Activated T-helper 1 cell treated with anti-CD3 and anti-CD28 coated beads, Interleukin-12 subunit alpha, Interleukin-12 subunit beta, Interleukin-2, Interleukin-4 antibody, amounts not matched to agents 30 ng/mL and 10 ng/mL and 1 ng/mL, durations not matched to agents 14 hours and 24 hours and 36 hours (primary cell): ENCODE results near the gene HLCS. TPM values are rescaled to one million over a fixed set of nuclear protein-coding genes. Genes with fewer than 3 reads are reported as not detected.

Source experiments
- DNase-seq: peaks from one replicate; pipeline ENCODE4 v3.0.0; 2021; ENCODE audit warnings: low spot score
- H3K27ac Mint-ChIP-seq: one replicate; pipeline ENCODE4 v1.8.0; 2021; ENCODE audit warnings: mild to moderate bottlenecking, mixed read lengths
- H3K27me3 Mint-ChIP-seq: one replicate; pipeline ENCODE4 v1.8.0; 2022; ENCODE audit warnings: mild to moderate bottlenecking, moderate library complexity, mixed read lengths; ENCODE audit not compliant: insufficient read depth
- H3K36me3 Mint-ChIP-seq: one replicate; pipeline ENCODE4 v1.8.0; 2021; ENCODE audit warnings: low read depth, mixed read lengths
- H3K4me1 Mint-ChIP-seq: one replicate; pipeline ENCODE4 v1.8.0; 2021; ENCODE audit warnings: low read depth, mixed read lengths
- H3K4me3 Mint-ChIP-seq: one replicate; pipeline ENCODE4 v1.8.0; 2021; ENCODE audit warnings: mild to moderate bottlenecking, moderate library complexity, mixed read lengths
- H3K9me3 Mint-ChIP-seq: one replicate; pipeline ENCODE4 v1.8.0; 2021; ENCODE audit warnings: mixed read lengths
- intact Hi-C: fragments of 100-400 bp; cut with micrococcal nuclease; formaldehyde crosslinking; loops from one replicate; pipeline ENCODE4 v1.15.1; 2024
- total RNA-seq: library from RNA; stranded (reverse); gene quantifications from 2 replicates; pipeline ENCODE4 v1.2.3, GENCODE V29; 2022

The HLCS gene
- total RNA-seq, 1 donor from 2014 or later, result 15.8 TPM

GRCh38 chr21:36850372-36850771 is 116.1 kb downstream of the HLCS start:
- Mint-ChIP-seq H3K4me3 (no peak overlapping the region), H3K36me3 (no peaks in the 10 kb centered on the region), H3K9me3 (no peaks in the 10 kb centered on the region), H3K27ac (no peak overlapping the region), H3K4me1 (peaks cover 9% of the 10 kb centered on the region), H3K27me3 (no peaks in the 10 kb centered on the region)
- DNase-seq, result no peak
- intact Hi-C loops, result no loop called here

- Mint-ChIP-seq H3K9me3 (no peaks in the 10 kb centered on the region), H3K4me3 (no peak overlapping the region), H3K4me1 (peaks cover 9% of the 10 kb centered on the region), H3K27ac (no peak overlapping the region), H3K36me3 (no peaks in the 10 kb centered on the region), H3K27me3 (no peaks in the 10 kb centered on the region)
- DNase-seq, result no peak
- intact Hi-C loops, result no loop called here
Measured at GRCh38 chr21:36849461-36850105, 116.9 kb downstream of the HLCS start.

GRCh38 chr21:36848730-36849274 is 117.7 kb downstream of the HLCS start:
- no peak for DNase-seq
- Mint-ChIP-seq H3K27me3 (no peaks in the 10 kb centered on the region), H3K27ac (no peak overlapping the region), H3K4me1 (peaks cover 9% of the 10 kb centered on the region), H3K36me3 (no peaks in the 10 kb centered on the region), H3K9me3 (no peaks in the 10 kb centered on the region), H3K4me3 (no peak overlapping the region)
- intact Hi-C loops, result no loop called here

- Mint-ChIP-seq H3K27ac (no peak overlapping the region), H3K36me3 (no peaks in the 10 kb centered on the region), H3K9me3 (no peaks in the 10 kb centered on the region), H3K4me3 (no peak overlapping the region), H3K27me3 (no peaks in the 10 kb centered on the region), H3K4me1 (no peaks in the 10 kb centered on the region)
- intact Hi-C loops, result no loop called here
- no peak for DNase-seq
Measured at GRCh38 chr21:36847189-36847588, 119.3 kb downstream of the HLCS start.

- H3K9me3 Mint-ChIP-seq, result no peaks in the 10 kb centered on the region
- H3K27me3 Mint-ChIP-seq, result no peaks in the 10 kb centered on the region
- DNase-seq, result no peak
- intact Hi-C loops, result no loop called here
- no peaks in the 10 kb centered on the region for H3K4me1 Mint-ChIP-seq
- H3K36me3 Mint-ChIP-seq, result no peaks in the 10 kb centered on the region
- H3K27ac Mint-ChIP-seq, result no peak overlapping the region
- no peak overlapping the region for H3K4me3 Mint-ChIP-seq
Measured at GRCh38 chr21:36846631-36847030, 119.8 kb downstream of the HLCS start.

GRCh38 chr21:36845790-36846189 is 120.7 kb downstream of the HLCS start:
- Mint-ChIP-seq H3K9me3 (no peaks in the 10 kb centered on the region), H3K27me3 (no peaks in the 10 kb centered on the region), H3K36me3 (no peaks in the 10 kb centered on the region), H3K4me1 (no peaks in the 10 kb centered on the region), H3K4me3 (no peak overlapping the region), H3K27ac (no peak overlapping the region)
- intact Hi-C loops, result no loop called here
- no peak for DNase-seq

GRCh38 chr21:36845070-36845469 is 121.4 kb downstream of the HLCS start:
- H3K27ac Mint-ChIP-seq, result no peak overlapping the region
- no peaks in the 10 kb centered on the region for H3K9me3 Mint-ChIP-seq
- H3K27me3 Mint-ChIP-seq, result no peaks in the 10 kb centered on the region
- no peak for DNase-seq
- intact Hi-C loops, result no loop called here
- H3K4me3 Mint-ChIP-seq, result no peak overlapping the region
- no peaks in the 10 kb centered on the region for H3K36me3 Mint-ChIP-seq
- no peaks in the 10 kb centered on the region for H3K4me1 Mint-ChIP-seq

GRCh38 chr21:36841866-36842265 is 124.6 kb downstream of the HLCS start:
- Mint-ChIP-seq H3K4me1 (no peaks in the 10 kb centered on the region), H3K36me3 (no peaks in the 10 kb centered on the region)
- intact Hi-C loops, result no loop called here

GRCh38 chr21:36839735-36840134 is 126.7 kb downstream of the HLCS start:
- no peak overlapping the region for H3K4me3 Mint-ChIP-seq
- no peak overlapping the region for H3K27ac Mint-ChIP-seq
- no peaks in the 10 kb centered on the region for H3K9me3 Mint-ChIP-seq
- H3K27me3 Mint-ChIP-seq, result peaks cover 2% of the 10 kb centered on the region
- DNase-seq, result no peak
- H3K36me3 Mint-ChIP-seq, result no peaks in the 10 kb centered on the region
- H3K4me1 Mint-ChIP-seq, result no peaks in the 10 kb centered on the region
- intact Hi-C loops, result no loop called here

More at GRCh38 chr21:36841866-36842265, 124.6 kb downstream of the HLCS start:
- H3K4me3 Mint-ChIP-seq, result no peak overlapping the region
- H3K9me3 Mint-ChIP-seq, result no peaks in the 10 kb centered on the region
- no peak overlapping the region for H3K27ac Mint-ChIP-seq
- H3K27me3 Mint-ChIP-seq, result peaks cover 2% of the 10 kb centered on the region
- DNase-seq, result no peak

- no peak for DNase-seq
- Mint-ChIP-seq H3K9me3 (no peaks in the 10 kb centered on the region), H3K27ac (no peak overlapping the region), H3K4me3 (no peak overlapping the region), H3K4me1 (no peaks in the 10 kb centered on the region), H3K36me3 (no peaks in the 10 kb centered on the region), H3K27me3 (peaks cover 2% of the 10 kb centered on the region)
- intact Hi-C loops, result no loop called here
Measured at GRCh38 chr21:36839123-36839522, 127.3 kb downstream of the HLCS start.

- DNase-seq, result no peak
- intact Hi-C loops, result no loop called here
- Mint-ChIP-seq H3K9me3 (no peaks in the 10 kb centered on the region), H3K4me1 (no peaks in the 10 kb centered on the region), H3K27ac (no peak overlapping the region), H3K4me3 (no peak overlapping the region), H3K27me3 (peaks cover 2% of the 10 kb centered on the region), H3K36me3 (no peaks in the 10 kb centered on the region)
Measured at GRCh38 chr21:36835383-36835795, 131.1 kb downstream of the HLCS start.

- Mint-ChIP-seq H3K4me1 (no peaks in the 10 kb centered on the region), H3K27me3 (peaks cover 2% of the 10 kb centered on the region), H3K4me3 (no peak overlapping the region), H3K27ac (no peak overlapping the region), H3K9me3 (no peaks in the 10 kb centered on the region), H3K36me3 (no peaks in the 10 kb centered on the region)
- intact Hi-C loops, result no loop called here
- no peak for DNase-seq
Measured at GRCh38 chr21:36834192-36834591, 132.3 kb downstream of the HLCS start.

- intact Hi-C loops, result no loop called here
- no peaks in the 10 kb centered on the region for H3K36me3 Mint-ChIP-seq
Measured at GRCh38 chr21:36830100-36830499, 136.4 kb downstream of the HLCS start.

More at GRCh38 chr21:36830100-36830499, 136.4 kb downstream of the HLCS start:
- no peaks in the 10 kb centered on the region for H3K9me3 Mint-ChIP-seq
- H3K27me3 Mint-ChIP-seq, result no peaks in the 10 kb centered on the region
- H3K27ac Mint-ChIP-seq, result no peak overlapping the region
- no peak for DNase-seq
- H3K4me3 Mint-ChIP-seq, result no peak overlapping the region
- H3K4me1 Mint-ChIP-seq, result no peaks in the 10 kb centered on the region
